ENCODE data around the gene RSU1. TPM values are rescaled to one million over a fixed set of nuclear protein-coding genes. Genes with fewer than 3 reads are reported as not detected.
A peak's percentile ranks its signal among the peaks of the same experiment; 100 is the strongest.

The RSU1 gene
- total and polyA plus RNA-seq, 2 of the 13 experiments (the other 11 are each of a cell fraction or from before 2014, with no cell fraction given): 32.3 to 35.1 TPM

DNA sequence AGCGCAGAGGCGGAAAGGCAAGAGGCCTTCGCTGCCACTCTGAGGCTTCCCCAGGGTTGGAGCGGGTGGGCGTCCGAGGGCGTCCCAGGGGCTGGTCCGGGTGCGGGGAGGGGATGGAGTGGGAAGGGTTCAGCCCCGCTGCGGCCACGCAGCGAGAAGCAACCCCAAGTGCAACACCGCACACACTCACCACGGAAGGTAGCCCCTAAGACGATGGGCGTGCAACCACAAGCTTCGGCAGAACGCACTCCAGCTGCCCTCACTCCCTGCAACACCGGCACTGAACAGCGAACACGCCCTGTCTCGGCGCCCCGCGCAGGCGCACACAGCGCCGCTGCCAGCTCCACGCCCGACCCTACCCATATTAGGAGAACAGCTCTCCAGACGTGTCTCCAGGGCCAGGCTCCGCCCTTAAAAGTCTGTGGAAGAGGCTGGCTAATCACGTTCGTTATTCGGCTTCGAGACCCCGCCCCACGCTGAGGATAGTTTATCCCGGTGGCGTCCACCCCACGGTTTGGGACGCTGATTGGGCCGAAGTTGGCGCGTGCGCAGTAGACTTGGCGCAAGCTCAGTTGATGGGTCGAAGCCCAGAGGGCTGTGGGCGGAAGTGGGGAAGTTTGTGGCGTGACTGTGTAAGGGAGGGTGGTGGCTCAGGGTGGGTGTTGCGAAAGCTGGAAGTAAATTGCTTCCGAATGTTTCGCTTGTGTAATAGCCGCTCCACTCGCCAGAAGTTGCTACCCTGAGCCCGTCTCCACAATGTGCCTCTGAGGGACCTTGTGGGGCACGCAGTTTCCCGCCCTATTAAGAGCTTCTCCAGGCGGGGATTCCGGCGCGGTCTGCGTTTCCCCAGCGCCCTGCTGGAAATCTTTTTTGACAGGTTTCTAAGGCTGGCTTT, at the start of gene RSU1 (continued):
- TF ChIP-seq, protein P1, sequence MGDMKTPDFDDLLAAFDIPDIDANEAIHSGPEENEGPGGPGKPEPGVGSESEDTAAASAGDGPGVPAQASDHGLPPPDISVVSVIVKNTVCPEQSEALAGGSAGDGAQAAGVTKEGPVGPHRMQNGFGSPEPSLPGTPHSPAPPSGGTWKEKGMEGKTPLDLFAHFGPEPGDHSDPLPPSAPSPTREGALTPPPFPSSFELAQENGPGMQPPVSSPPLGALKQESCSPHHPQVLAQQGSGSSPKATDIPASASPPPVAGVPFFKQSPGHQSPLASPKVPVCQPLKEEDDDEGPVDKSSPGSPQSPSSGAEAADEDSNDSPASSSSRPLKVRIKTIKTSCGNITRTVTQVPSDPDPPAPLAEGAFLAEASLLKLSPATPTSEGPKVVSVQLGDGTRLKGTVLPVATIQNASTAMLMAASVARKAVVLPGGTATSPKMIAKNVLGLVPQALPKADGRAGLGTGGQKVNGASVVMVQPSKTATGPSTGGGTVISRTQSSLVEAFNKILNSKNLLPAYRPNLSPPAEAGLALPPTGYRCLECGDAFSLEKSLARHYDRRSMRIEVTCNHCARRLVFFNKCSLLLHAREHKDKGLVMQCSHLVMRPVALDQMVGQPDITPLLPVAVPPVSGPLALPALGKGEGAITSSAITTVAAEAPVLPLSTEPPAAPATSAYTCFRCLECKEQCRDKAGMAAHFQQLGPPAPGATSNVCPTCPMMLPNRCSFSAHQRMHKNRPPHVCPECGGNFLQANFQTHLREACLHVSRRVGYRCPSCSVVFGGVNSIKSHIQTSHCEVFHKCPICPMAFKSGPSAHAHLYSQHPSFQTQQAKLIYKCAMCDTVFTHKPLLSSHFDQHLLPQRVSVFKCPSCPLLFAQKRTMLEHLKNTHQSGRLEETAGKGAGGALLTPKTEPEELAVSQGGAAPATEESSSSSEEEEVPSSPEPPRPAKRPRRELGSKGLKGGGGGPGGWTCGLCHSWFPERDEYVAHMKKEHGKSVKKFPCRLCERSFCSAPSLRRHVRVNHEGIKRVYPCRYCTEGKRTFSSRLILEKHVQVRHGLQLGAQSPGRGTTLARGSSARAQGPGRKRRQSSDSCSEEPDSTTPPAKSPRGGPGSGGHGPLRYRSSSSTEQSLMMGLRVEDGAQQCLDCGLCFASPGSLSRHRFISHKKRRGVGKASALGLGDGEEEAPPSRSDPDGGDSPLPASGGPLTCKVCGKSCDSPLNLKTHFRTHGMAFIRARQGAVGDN (CRISPR knock-in tag; IDR thresholded peaks at IDR 0.05): peak; percentile 92
- TF ChIP-seq ZNF557 (CRISPR knock-in tag; IDR thresholded peaks at IDR 0.05) (0 out of 2 replicates have a peak, but pooled peaks have one; percentile 22), NAIF1 (CRISPR knock-in tag; IDR thresholded peaks at IDR 0.05; ENCODE audit: borderline replicate concordance) (no peak), ZNF343 (CRISPR knock-in tag; IDR thresholded peaks at IDR 0.05) (0 out of 2 replicates have a peak, but pooled peaks have one; percentile 44), SKI (IDR thresholded peaks at IDR 0.05; ENCODE audit: partially characterized antibody) (peak; percentile 73), CHD2 (IDR thresholded peaks at IDR 0.05; ENCODE audit: low read depth, low read length) (no peak), MEIS2 (CRISPR knock-in tag; IDR thresholded peaks at IDR 0.05) (0 out of 2 replicates have a peak, but pooled peaks have one; percentile 30), ZNF619 (CRISPR knock-in tag; IDR thresholded peaks at IDR 0.05) (no peak), ZNF772 (CRISPR knock-in tag; IDR thresholded peaks at IDR 0.05) (peak; percentile 35; the same call in 1 of the 2 replicates), CEBPG (CRISPR knock-in tag; IDR thresholded peaks at IDR 0.05) (peak; percentile 96), ZZZ3 (CRISPR knock-in tag; IDR thresholded peaks at IDR 0.05; ENCODE audit: borderline replicate concordance) (no peak), POLR2AphosphoS5 (IDR thresholded peaks at IDR 0.05; ENCODE audit: low read depth, low read length) (peak; percentile 82), RXRB (CRISPR knock-in tag; IDR thresholded peaks at IDR 0.05; ENCODE audit: borderline replicate concordance) (peak; percentile 37), ZNF264 (CRISPR knock-in tag; IDR thresholded peaks at IDR 0.05) (peak; percentile 85), DMAP1 (CRISPR knock-in tag; IDR thresholded peaks at IDR 0.05) (peak; percentile 18; the same call in 1 of the 2 replicates), ZFX (CRISPR knock-in tag; IDR thresholded peaks at IDR 0.05; ENCODE audit: low read depth) (peak; percentile 57), KAT8 (CRISPR knock-in tag; IDR thresholded peaks at IDR 0.05) (peak; percentile 81)
- TF ChIP-seq, protein P2, sequence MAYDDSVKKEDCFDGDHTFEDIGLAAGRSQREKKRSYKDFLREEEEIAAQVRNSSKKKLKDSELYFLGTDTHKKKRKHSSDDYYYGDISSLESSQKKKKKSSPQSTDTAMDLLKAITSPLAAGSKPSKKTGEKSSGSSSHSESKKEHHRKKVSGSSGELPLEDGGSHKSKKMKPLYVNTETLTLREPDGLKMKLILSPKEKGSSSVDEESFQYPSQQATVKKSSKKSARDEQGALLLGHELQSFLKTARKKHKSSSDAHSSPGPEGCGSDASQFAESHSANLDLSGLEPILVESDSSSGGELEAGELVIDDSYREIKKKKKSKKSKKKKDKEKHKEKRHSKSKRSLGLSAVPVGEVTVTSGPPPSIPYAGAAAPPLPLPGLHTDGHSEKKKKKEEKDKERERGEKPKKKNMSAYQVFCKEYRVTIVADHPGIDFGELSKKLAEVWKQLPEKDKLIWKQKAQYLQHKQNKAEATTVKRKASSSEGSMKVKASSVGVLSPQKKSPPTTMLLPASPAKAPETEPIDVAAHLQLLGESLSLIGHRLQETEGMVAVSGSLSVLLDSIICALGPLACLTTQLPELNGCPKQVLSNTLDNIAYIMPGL (CRISPR knock-in tag; IDR thresholded peaks at IDR 0.05; ENCODE audit: borderline replicate concordance in 1 of 2, low read depth in 1 of 2): peak in 1 of 2 experiments; percentile 33; a peak in 1 of 4 replicates
- TF ChIP-seq, protein P3, sequence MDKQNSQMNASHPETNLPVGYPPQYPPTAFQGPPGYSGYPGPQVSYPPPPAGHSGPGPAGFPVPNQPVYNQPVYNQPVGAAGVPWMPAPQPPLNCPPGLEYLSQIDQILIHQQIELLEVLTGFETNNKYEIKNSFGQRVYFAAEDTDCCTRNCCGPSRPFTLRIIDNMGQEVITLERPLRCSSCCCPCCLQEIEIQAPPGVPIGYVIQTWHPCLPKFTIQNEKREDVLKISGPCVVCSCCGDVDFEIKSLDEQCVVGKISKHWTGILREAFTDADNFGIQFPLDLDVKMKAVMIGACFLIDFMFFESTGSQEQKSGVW (CRISPR knock-in tag; IDR thresholded peaks at IDR 0.05; ENCODE audit: borderline replicate concordance): no peak
- TF ChIP-seq, protein P4, sequence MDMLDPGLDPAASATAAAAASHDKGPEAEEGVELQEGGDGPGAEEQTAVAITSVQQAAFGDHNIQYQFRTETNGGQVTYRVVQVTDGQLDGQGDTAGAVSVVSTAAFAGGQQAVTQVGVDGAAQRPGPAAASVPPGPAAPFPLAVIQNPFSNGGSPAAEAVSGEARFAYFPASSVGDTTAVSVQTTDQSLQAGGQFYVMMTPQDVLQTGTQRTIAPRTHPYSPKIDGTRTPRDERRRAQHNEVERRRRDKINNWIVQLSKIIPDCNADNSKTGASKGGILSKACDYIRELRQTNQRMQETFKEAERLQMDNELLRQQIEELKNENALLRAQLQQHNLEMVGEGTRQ (IDR thresholded peaks at IDR 0.05; ENCODE audit: low read depth, low read length): no peak
- TF ChIP-seq, protein P4 (CRISPR knock-in tag; IDR thresholded peaks at IDR 0.05; ENCODE audit: borderline replicate concordance): peak; percentile 93; the same call in 1 of the 2 replicates

Measured in HepG2 (cell line).